ENCODE measurements around the gene KYAT1.
A peak's percentile ranks its signal among the peaks of the same experiment; 100 is the strongest.

Gene KYAT1

DNA sequence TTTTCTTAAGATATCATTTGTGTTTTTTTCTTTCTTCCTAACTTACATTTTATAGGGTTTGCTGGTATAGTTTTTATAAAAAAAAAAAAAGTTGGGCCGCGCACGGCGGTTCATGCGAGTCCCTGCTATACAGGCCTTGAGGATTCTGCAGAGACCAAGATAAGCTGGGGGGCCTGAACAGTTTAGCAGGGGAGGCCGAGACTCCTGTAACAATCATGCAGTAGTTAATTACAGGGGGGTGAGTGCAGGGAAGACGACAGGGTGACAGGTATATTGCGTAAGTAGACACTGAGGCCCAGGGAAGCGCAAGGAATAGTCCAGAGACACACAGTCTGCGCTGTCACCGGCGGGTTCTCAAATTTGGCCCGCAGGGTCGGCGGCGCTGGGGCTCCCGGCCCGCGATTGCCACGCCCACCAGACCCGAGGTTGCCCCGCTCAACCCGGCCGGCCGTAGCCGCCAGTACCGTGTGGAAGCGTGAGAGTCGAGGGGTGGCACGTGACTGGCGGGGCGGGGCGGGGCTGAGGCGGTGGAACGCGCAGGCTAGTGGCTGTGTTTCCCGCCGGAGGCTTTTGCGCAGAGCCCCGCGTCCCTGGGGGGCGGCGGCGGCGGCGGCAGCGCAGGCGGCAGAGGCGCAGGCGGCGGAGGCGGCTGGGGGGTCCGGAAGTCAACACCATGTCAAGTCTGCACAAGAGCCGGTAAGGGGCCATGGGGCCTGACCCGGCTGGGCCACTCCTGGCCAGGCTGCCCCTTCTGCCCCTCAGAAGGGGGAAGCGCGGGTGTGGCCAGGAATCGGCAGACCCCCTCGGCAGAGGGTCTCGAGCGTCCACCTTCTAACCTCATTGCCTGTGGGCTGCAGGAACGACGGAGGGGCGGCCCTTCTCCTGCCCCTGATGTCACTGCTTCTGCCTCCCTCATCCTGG lies 94.8 kb downstream of the KYAT1 start, which contains the start of gene TBC1D13:
Gene TBC1D13 (plus strand): TSS at position 573 of the 921 bp plus-strand sequence. CDS start 101 bp downstream, at position 674.
- DNase-seq (ENCODE audit: low spot score) (peak; percentile 68), FAIRE-seq (no peak)

DNA sequence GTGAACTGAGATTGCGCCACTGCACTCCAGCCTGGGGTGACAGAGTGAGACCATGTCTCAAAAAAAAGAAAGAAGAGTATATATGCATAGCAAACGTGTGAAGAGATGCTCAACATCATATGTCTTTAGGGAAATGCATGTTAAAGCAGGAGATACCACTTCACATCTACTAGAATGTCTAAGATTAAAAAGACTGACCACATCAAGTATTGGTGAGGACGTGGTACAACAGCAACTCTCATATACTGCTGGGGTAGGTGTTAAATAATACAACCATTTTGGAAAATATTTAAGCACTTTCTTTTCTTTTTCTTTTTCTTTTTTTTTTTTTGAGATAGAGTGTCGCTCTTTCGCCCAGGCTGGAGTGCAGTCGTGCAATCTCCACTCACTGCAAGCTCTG lies 96.3 kb downstream of the KYAT1 start:
- FAIRE-seq (no peak), DNase-seq (ENCODE audit: low spot score) (no peak)
